Heart right ventricle (tissue), 16 donors: Measurements from ENCODE around the gene CNOT1. TPM values are rescaled to one million over a fixed set of nuclear protein-coding genes. Genes with fewer than 3 reads are reported as not detected.
A peak's percentile ranks its signal among the peaks of the same experiment; 100 is the strongest.

Source experiments
- ATAC-seq, 8 donors: fragments of 200-7000 bp; cut with Tn5 transposase; one replicate each; pipeline ENCODE4 v1.9.1; 2020; ENCODE audit warnings: mild to moderate bottlenecking in 8 of 8, moderate library complexity in 8 of 8, moderate number of reproducible peaks in 1 of 8
- DNase-seq, 2 donors: peaks; one replicate each; pipeline ENCODE4 v3.0.0-alpha.2; 2020
- H3K27ac ChIP-seq, 10 donors: fragments of 200-600 bp; sonication (generic) in 2 of 10; one replicate each; pipeline versions ENCODE4 v1.5.0 to v1.8.0; 2020 to 2022; ENCODE audit warnings: mild to moderate bottlenecking in 3 of 10
- H3K27me3 ChIP-seq, 7 donors: fragments of 200-600 bp; one replicate each; pipeline ENCODE4 v1.8.0; 2021 to 2022; ENCODE audit warnings: mild to moderate bottlenecking in 2 of 7
- H3K36me3 ChIP-seq, 9 donors: fragments of 200-600 bp; sonication (generic) in 1 of 9; one replicate each; pipeline versions ENCODE4 v1.5.0 to v1.8.0; 2020 to 2022; ENCODE audit warnings: mild to moderate bottlenecking in 2 of 9
- H3K4me1 ChIP-seq, 9 donors: fragments of 200-600 bp; sonication (generic) in 1 of 9; one replicate each; pipeline versions ENCODE4 v1.5.0 to v1.8.0; 2020 to 2022; ENCODE audit warnings: mild to moderate bottlenecking in 4 of 9
- H3K4me3 ChIP-seq, 10 donors: fragments of 200-600 bp; sonication (generic) in 2 of 10; one replicate each; pipeline versions ENCODE4 v1.5.0 to v1.8.0; 2020 to 2022; ENCODE audit warnings: mild to moderate bottlenecking in 7 of 10, moderate library complexity in 2 of 10
- H3K9me3 ChIP-seq, 11 donors: fragments of 200-600 bp in 10 of 11; sonication (generic) in 2 of 11; one replicate each; pipeline versions ENCODE4 v1.5.0 to v1.8.0; 2013 to 2022; ENCODE audit warnings: mild to moderate bottlenecking in 2 of 11, control low read depth in 1 of 11, moderate library complexity in 1 of 11
- WGBS, 2 donors: extraction: QIAGEN DNeasy Blood & Tissue Kit; methylation state at CpG; one replicate each; pipeline ENCODE4 v1.1.7; 2013; ENCODE audit warnings: inconsistent platforms in 1 of 2; 5-methylcytosine and 5-hydroxymethylcytosine counted together
- intact Hi-C, 10 donors: fragments of 100-400 bp; cut with DNase I; formaldehyde crosslinking; loops; one replicate each; pipeline versions ENCODE4 v1.11.1 to v1.14.2; 2022
- polyA plus RNA-seq, 2 donors: library from polyadenylated mRNA; stranded (reverse); fragments of 200-250 nt; gene quantifications; one replicate each; pipeline ENCODE4 v1.2.3, GENCODE V29; 2013
- total RNA-seq, 10 donors: library from RNA; stranded (reverse); fragmentation: NEBNext Ultra II Directional in 3 of 10; extraction: Animal tissue kit (Norgen Biotek cat#: 25700) in 3 of 10; gene quantifications; one replicate each; pipeline versions ENCODE4 v1.2.1 to v1.2.4, GENCODE V29; 2021 to 2023
- TF ChIP-seq, protein P1 (sequence below), 9 donors: fragments of 200-600 bp; sonication (generic) in 2 of 9; IDR thresholded peaks; one replicate each; pipeline versions ENCODE4 v1.5.0 to v1.8.0; 2021 to 2022; ENCODE audit warnings: antibody characterized with exemption in 9 of 9, mild to moderate bottlenecking in 5 of 9, moderate library complexity in 1 of 9
- donor health status: Arrhythmogenic right ventricular cardiomyopathy.
- donor health status: ischemic (EF 13 %, LVEDD 7.1; RV severe dilation, severe dysfunction).
- donor health status: healthy with polysubstance abuse.
- donor health status: DM: no; HTN: yes; CAD: no.
- donor health status: DM: no; HTN: no; CAD: no.
- donor health status: ischemic (EF 25% LVEDD 6.9; RV normal size, moderate dysfunction).
- donor health status: ischemic (EF 25% LVEDD 5.7; RV mildly dilated, moderate dysfunction).
- donor health status: healthy.
- donor health status: DM: yes; HTN: yes; CAD: no.
- donor health status: Ischemic cardiomyopathy.
- donor health status: ischemic (EF 35%, LVEDD 5.7; RV mildly dilated, moderate dysfunction).
- donor health status: nonischemic (EF 11% LVEDD 7.7; RV severe dilation, severe dysfunction).
- donor health status: DM: yes; HTN: yes; CAD: no.
- donor health status: PGD.
- donor health status: ischemic (EF 29% LVEDD 5.4; RV normal size, mild dysfunction).
- donor health status: nonischemic (EF 23%, LVEDD 6.1; RV moderate dilation, normal function).

Gene CNOT1
- total and polyA plus RNA-seq, 12 donors = 27.2 to 102 (median 81.7) TPM

DNA sequence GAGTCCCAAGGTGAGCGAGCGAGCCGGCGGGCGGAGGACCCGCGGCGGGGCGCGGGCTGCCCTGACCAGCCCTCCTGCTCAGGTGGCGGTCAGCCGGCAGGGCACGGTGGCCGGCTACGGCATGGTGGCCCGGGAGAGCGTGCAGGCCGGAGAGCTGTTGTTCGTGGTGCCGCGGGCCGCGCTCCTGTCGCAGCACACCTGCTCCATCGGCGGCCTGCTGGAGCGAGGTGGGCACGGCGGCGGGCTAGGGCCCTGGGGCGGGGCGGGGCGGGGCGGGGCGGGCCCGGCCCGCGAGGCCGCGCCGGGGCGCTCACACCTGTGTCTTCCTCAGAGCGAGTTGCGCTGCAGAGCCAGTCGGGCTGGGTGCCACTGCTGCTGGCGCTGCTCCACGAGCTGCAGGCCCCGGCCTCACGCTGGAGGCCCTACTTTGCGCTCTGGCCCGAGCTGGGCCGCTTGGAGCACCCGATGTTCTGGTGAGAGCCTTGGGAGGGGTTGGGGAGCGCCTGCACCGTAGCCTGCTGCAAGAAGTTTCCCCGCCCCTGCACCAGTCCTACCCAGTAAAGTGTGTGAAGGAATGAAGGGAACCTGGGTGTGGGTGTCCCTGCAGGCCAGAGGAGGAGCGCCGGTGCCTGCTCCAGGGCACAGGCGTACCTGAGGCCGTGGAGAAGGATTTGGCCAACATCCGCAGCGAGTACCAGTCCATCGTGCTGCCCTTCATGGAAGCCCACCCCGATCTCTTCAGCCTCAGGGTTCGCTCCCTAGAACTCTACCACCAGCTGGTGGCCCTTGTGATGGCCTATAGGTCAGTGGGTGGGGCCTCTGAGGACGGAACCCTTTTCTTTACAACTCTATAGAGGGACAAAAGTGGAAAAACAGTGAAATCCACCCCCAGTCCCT is 113.5 kb downstream of the CNOT1 start:
- WGBS, 2 donors = 14 to 17% methylated on average over 64 to 66 of the region's 66 CpGs
- Histone ChIP-seq H3K4me1 (peaks cover 5 to 29% (median 15%) of the 10 kb centered on the region in 9 donors), H3K9me3 (no peaks in the 10 kb centered on the region), H3K27ac (peak overlapping the region; percentile 61 to 92 (median 84)), H3K4me3 (peak overlapping the region; percentile 56 to 94 (median 84)), H3K36me3 (peaks cover 0 to 62% (median 38%) of the 10 kb centered on the region in 9 donors), H3K27me3 (no peaks in the 10 kb centered on the region)
- peak in 7 of 8 donors; percentile 9 to 38 (median 11) for ATAC-seq
- no peak for DNase-seq
- intact Hi-C loops = loop anchor here in 4 of 10 donors (5.0 to 10.0 kb wide), 4 partner anchors 109 to 219 kb away; partner anchors contain the start of genes CNOT1 (in 3 of the 4) and GOT2 (in 1 of the 4)
- TF ChIP-seq, protein P1, sequence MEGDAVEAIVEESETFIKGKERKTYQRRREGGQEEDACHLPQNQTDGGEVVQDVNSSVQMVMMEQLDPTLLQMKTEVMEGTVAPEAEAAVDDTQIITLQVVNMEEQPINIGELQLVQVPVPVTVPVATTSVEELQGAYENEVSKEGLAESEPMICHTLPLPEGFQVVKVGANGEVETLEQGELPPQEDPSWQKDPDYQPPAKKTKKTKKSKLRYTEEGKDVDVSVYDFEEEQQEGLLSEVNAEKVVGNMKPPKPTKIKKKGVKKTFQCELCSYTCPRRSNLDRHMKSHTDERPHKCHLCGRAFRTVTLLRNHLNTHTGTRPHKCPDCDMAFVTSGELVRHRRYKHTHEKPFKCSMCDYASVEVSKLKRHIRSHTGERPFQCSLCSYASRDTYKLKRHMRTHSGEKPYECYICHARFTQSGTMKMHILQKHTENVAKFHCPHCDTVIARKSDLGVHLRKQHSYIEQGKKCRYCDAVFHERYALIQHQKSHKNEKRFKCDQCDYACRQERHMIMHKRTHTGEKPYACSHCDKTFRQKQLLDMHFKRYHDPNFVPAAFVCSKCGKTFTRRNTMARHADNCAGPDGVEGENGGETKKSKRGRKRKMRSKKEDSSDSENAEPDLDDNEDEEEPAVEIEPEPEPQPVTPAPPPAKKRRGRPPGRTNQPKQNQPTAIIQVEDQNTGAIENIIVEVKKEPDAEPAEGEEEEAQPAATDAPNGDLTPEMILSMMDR (IDR thresholded peaks at IDR 0.05) = peak in 1 of 9 donors; percentile 13

DNA sequence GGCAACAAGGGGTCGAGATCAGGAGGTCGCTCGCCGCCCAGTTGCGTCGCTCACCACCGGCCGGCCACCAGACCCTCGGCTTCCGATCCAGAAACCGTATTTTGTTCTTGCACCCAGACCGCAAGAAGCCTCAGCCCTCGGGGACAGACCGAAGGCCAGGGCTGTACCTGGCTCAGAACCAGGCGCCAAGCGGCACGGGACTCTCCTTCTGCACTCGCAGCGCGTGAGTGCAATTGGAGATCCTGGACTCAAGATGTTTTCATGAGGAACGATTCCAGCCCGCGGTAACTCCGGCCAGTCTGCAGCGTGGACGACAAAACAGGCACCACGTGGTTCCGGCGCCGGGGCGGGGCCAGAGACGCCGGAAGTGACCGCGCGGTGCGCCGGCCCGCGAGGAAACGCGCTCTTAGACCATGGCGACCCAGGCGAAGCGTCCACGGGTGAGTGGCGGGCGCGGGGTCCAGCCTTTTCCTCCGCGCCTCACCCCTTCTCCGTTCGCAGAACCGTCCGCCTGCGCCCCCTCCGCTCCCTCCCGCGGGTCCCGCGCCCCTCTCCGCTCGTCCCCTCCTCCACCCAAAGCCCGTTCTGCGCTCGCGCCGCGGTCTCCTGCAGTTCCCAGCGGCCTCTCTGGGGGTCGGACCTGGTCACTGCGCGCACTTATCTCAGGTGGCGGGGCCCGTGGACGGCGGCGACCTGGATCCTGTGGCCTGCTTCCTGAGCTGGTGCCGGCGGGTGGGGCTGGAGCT is 114.3 kb downstream of the CNOT1 start, which contains the start of gene SETD6:
Gene SETD6, plus strand, starts transcription at position 393 of the 746 bp plus-strand sequence. Its CDS starts 21 bp downstream, at position 414.
- H3K4me3 ChIP-seq = peak within 1 kb of the TSS; percentile 56 to 94 (median 84)
- ATAC-seq (peak; percentile 90 to 96 (median 94)), DNase-seq (peak; percentile 88 to 89)
- peak within 1 kb of the TSS; percentile 61 to 92 (median 84) for H3K27ac ChIP-seq
- H3K4me1 ChIP-seq = peaks cover 5 to 33% (median 15%) of the 10 kb centered on the region in 9 donors
- TF ChIP-seq, protein P1 (IDR thresholded peaks at IDR 0.05) = peak in 5 of 9 donors; percentile 20 to 48 (median 36)
- peaks cover 0 to 62% (median 30%) of the 10 kb centered on the region in 9 donors for H3K36me3 ChIP-seq
- H3K27me3 ChIP-seq = no peaks in the 10 kb centered on the region
- WGBS, 2 donors = 0 to 1% methylated on average over 79 to 80 of the region's 80 CpGs
- intact Hi-C loops = loop anchor here in 4 of 10 donors (5.0 to 10.0 kb wide), 4 partner anchors 110 to 220 kb away; partner anchors contain the start of genes CNOT1 (in 3 of the 4) and GOT2 (in 1 of the 4)
- no peaks in the 10 kb centered on the region for H3K9me3 ChIP-seq

DNA sequence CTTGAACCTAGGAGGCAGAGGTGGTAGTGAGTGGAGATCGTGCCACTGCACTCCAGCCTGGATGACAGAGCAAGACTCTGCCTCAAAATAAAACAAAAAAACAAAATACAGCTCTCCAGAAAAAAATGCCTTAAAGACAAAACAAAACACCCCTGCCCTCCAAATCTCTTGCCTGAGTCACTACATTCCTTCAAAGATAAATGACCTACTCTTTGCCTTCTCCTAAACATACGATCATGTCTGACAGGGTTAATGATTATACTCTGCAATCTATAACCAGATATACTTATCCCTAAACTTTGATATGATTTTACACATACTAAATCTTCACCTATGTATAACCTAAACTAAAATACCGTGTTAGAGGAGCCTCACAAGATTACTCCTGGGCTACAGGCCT is 115.8 kb downstream of the CNOT1 start:
- Histone ChIP-seq H3K27ac (peak overlapping the region in 1 of 10 donors; percentile 92), H3K9me3 (no peaks in the 10 kb centered on the region), H3K27me3 (no peaks in the 10 kb centered on the region), H3K36me3 (peaks cover 0 to 59% (median 23%) of the 10 kb centered on the region in 9 donors), H3K4me3 (no peak overlapping the region), H3K4me1 (peaks cover 5 to 33% (median 15%) of the 10 kb centered on the region in 9 donors)
- intact Hi-C loops = loop anchor here in 6 of 10 donors (2.0 to 10.0 kb wide), 6 partner anchors 111 to 243 kb away; partner anchors contain the start of genes CNOT1 (in 1 of the 6) and GOT2 (in 1 of the 6)
- ATAC-seq (no peak), DNase-seq (no peak)
- WGBS, 2 donors = 77 to 82% methylated on average over 3 of the region's 3 CpGs
- TF ChIP-seq, protein P1 (IDR thresholded peaks at IDR 0.05) = no peak
